Measurements from ENCODE around the gene CACTIN. TPM values are rescaled to one million over a fixed set of nuclear protein-coding genes. Genes with fewer than 3 reads are reported as not detected.
"Not testable (repeated sequence)": the region's sequence is repeated elsewhere in the genome, so short reads cannot be mapped to it uniquely, and the experiment has no call there.

Gene CACTIN
- total RNA-seq, 1 donor from 2014 or later: 19.6 TPM

DNA sequence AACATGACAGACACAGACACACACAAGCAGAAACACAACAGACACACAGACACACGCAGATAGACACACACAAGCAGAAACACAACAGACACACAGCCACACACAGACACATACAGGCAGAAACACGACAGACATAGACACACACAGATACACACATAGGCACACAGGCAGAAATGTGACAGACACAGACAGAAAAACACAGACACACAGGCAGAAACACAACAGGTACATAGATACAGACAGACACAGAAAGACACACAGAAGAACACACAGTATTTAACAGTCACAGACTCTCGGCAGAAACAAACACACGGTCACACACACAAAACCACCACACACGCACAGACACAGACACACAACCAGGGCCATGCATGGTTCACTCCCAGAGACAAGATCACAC, 20.8 kb downstream of the CACTIN start:
- intact Hi-C loops (cut with DNase I): no loop called here
- no peak for ATAC-seq
- DNase-seq (ENCODE audit: low spot score): no peak

DNA sequence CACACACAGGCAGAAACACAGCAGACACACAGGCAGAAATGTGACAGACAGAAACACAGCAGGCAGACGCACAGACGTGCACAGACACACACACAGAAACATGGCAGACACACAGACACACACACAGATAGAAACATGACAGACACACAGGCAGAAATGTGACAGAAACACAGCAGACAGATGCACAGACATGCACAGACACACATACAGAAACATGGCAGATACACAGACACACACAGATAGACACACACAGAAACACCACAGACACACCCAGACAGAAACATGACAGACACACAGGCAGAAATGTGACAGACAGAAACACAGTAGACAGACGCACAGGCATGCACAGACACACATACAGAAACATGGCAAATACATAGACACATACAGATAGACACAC, 21.2 kb downstream of the CACTIN start:
- intact Hi-C loops (cut with DNase I): no loop called here
- DNase-seq (ENCODE audit: low spot score) (no peak), ATAC-seq (no peak)

DNA sequence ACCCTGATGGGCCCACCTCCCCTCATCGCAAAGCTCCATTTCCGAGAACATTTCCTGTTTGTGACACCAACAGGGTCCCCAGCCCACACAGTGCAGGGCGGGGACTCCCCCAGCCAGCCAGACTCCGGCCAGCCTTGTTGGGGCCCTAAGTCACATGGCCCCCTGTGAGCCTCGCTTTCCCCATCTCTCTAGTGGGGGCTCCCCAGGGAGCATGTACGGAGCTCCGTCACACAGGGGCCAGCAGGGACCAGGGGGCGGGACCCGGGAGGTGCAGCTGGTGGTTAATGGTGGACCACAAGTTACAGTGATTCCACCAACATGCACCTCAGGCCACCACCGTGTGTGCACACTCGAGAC, 21.6 kb downstream of the CACTIN start:
- intact Hi-C loops (cut with DNase I): no loop called here
- DNase-seq (ENCODE audit: low spot score) (no peak), ATAC-seq (no peak)

DNA sequence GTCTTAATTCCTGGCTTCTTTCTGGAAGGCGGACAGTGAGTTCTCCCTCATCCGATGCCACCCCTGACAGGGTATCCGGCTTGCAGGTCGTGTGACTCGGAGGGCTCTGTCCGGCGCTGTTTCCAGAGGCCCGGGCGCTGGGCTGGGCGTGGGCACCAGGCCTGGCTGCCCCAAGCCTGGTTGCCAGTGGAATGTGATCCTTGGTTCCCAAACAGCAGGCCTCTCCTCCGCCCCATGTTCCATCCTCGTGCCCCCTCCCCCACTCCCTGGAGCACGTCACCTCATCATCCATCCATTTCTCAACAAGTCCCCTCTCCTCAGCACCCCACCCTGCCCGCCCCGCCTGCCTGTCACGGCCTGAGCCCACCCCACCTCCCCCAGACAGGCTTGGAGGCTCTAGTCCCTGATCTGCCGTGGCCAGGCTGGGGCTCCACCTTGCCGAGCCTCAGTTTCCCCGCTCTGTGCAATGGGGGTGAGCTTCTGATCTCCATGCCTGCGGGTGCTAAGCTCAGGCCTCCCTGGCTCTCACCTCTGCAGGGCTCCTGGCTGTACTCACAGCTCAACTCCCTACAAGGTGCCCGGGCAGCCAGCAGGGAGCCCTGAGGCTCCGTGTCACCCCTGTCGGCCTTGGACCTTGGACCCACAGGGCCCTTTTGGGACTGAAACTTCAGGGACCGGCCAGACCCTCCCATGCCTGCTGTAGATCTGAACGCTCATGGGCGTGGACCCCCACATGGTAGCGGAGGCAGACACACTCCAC, 22.2 kb downstream of the CACTIN start:
- intact Hi-C loops (cut with DNase I): no loop called here
- no peak for DNase-seq (ENCODE audit: low spot score)
- ATAC-seq: no peak

DNA sequence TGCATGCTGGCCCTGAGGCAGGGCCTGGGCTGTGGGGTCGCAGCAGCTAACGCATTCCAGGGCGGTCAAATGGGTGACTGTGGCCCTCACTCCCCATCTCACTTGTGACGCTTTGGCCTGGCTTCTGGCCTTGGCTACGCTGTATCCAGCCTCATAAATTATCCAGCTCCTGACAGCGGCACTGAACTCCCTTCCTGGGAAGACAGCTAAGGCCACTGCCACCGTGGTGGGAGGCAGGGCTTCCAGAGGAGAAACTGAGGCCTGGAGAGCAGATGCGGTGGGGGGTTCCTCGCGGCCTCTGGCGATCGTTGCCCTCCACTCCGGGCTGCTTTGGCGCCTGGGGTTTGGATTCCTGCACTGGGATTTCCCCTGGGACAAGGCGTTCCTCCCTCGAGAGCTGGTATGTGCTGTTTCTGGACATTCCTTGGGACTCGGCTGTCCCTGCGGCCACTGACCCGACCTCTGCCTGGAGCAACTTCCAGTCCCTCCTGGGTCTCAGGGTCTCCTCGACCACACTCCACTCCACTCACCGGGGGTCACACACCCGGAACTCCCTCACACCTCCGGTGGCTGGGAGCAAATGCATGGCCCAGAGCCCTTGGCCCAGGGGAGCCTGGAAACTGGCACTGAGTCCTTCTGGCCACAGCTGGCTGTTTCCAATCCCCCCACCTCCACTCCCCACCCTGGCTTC, 23.3 kb downstream of the CACTIN start:
- DNase-seq (ENCODE audit: low spot score) (no peak), ATAC-seq (peak; percentile 10)
- intact Hi-C loops (cut with DNase I): no loop called here

DNA sequence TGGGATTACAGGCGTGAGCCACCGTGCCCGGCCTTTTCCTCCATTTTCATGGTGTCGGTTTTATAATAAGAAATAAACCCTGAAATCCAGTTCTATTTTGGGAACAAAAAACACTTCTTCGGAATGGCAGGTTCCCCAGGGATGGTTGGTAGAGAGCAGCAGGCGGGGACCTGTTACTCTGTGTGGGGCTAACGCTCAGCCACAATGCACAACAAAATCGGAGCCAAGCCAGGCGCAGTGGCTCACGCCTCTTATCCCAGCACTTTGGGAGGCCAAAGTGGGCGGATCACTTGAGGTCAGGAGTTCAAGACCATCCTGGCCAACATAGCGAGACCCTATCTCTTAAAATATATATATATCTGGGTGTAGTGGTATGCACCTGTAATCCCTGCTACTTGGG, 25.6 kb downstream of the CACTIN start:
- intact Hi-C loops (cut with DNase I): no loop called here
- ATAC-seq (no peak), DNase-seq (ENCODE audit: low spot score) (no peak)

DNA sequence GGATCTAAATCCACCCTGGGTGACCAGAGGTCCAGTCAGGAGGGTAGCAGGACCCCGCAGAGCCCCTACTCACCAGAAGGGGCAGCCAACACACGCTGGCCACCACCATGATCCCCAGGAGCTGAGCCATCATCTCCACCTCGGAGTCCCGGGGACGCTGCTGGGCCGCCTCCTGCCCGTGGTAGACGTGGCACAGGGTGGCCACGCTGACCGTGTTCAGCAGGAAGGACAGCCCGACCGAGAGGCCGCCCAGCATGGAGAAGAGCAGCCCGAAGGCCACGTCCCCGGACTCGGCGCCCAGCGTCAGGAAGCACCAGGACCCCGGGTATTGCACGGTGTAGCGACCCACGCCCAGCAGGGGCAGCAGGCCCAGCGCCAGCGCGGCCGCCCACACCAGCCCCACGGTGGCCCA, 26.8 kb downstream of the CACTIN start:
- no peak for ATAC-seq
- DNase-seq (ENCODE audit: low spot score): no peak
- intact Hi-C loops (cut with DNase I): no loop called here

DNA sequence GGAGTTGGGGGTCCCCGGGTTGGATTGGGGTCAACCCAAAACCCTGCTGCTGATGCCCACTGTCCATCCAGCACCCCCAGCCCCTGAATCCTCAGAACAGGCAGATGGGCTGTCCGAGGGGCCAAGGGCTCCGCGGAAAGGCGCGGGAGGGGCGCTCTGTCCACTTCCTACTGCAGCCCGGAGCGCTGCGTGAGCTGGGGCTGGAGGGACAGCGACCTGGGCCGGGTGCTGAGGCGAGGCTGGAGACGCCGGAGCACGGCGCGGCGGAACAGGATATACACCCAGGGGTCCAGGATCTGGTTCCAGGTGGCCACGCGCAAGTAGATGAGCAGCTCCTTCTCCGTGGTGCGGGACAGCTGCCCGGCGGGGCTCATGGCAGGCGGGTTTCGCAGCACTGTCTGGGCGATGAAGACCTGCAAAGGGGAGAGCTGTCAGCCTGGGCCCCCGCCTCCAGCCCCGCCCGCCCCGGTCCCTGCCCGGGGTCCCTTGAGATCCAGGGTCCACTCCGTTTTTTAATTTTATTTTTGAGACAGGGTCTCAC, 31.0 kb downstream of the CACTIN start:
- intact Hi-C loops (cut with DNase I): no loop called here
- no peak for DNase-seq (ENCODE audit: low spot score)

DNA sequence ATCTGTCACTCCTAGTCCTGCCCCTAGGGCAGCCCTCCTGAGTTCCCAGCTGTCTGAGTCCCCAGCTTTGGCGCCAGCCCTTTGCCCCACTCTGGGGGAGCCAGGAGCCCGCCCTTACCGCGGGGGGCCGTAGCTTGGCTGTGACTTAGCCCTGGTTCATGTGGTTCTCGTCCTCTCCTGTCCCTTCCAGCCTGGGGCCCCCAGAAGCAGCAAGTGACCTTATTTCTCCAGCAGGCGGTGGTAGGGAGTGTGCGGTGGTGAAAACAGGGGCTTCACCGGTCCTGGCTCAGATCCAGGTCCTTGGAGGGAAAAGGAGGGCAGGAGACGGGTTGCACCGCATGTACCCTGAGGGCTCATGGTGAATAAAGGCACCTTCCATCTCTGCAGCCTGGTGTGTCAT, 33.4 kb downstream of the CACTIN start:
- ATAC-seq (no peak), DNase-seq (ENCODE audit: low spot score) (no peak)

More for the DNA sequence above, 31.0 kb downstream of the CACTIN start:
- no peak for ATAC-seq

DNA sequence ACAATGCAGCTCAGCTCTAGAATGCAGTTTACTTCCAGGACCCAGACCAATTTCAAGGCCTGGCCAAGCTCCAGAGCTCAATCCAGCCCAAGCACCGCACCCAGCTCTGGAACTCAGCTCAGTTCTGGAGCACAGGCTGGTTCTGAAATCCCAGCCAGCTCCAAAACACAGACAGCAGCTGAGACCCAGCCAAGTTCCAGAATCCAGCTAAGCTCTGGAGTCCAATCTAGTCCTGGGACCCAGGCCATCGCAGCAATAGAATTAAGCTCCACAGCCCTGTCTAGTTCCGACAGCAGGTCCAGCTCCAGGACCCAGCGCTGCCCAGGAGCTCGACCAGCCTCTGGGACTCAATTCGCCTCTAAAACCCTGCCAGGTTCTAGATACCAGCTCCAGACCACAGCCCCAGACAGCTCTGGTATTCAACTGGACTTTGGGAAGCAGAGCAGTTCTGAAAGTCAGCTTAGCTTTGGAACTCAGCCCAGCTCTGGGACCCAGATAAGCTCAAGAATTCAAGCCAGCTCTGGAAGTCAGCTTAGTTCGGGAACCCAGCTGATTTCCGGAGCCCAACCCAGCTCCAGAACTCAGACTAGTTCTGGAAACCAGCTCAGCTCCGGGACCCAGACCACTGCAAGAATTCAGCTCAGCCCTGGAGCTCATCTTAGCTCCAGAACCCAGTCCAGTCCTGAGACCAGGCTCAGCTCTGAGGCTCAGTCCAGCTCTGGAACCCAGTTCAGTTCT, 34.5 kb downstream of the CACTIN start:
- intact Hi-C loops (cut with DNase I): no loop called here
- ATAC-seq (no peak), DNase-seq (ENCODE audit: low spot score) (no peak)

More for the DNA sequence above, 33.4 kb downstream of the CACTIN start:
- intact Hi-C loops (cut with DNase I): no loop called here

DNA sequence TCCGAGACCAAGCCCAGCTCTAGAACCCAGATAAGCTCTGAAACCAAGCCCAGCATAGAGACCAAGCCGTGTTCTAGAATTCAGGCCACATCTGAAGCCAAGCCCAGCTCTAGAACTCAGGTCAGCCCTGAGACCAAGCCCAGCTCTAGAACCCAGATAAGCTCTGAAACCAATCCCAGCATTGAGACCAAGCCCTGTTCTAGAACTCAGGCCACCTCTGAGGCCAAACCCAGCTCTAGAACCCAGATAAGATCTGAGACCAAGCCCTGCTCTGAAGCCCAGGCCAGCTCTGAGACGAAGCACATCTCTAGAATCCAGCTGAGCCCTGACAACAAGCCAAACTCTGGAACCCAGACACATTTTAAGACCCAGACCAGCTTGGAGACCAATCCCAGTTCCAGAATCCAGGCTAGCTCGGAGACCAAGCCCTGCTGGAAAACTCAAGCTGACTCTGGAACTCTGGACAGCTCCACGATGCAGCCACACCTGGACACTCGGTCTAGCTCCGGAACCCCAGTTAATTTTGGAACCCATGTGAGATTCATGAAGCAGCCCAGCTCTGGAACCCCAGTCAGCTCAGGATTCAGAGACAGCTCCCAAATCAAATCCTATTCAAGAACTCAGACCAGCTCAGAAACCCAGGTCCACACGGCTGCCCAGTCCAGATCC, 35.5 kb downstream of the CACTIN start:
- ATAC-seq (no peak), DNase-seq (ENCODE audit: low spot score) (no peak)
- intact Hi-C loops (cut with DNase I): no loop called here

DNA sequence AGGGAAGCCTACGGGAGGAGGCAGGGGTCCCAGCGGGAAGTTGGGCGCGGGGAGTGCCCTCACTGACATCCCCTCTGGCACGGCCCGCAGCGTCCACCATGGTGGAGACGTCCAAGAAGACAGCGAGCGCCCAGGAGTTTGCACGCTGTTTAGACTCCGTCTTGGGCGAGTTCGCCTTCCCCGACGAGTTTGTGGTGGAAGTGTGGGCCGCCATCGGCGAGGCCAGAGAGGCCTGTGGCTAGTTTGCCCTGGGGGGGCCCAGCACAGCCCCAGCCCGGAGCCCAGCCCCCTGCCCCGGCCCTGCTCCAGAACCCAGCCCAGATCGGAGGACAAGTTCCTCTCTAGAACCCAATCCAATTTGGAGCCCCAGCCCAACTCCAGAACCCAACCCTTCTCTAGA, 36.6 kb downstream of the CACTIN start:
- intact Hi-C loops (cut with DNase I): no loop called here
- no peak for DNase-seq (ENCODE audit: low spot score)

DNA sequence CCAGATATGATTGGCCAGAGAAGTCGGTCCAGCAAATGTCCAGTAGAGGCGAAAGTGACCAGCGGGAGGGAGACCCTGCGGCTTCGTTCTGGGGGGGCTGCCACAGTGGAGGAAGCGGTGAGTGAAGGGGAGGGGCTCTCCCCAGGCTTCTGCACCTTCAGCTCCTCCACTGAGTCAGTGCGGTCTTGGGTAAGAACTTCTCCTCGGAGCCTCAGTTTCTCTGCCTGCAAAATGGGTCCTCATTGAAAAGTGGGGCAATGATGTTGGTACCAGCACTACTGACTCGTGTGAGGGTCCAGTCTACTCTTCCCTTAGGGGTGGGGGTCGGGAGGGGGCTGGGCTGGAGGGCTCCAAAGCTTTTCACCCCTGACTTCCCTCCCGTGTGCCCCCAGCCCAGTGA, 37.2 kb downstream of the CACTIN start:
- no peak for ATAC-seq
- intact Hi-C loops (cut with DNase I): no loop called here
- DNase-seq (ENCODE audit: low spot score): no peak

More for the DNA sequence above, 36.6 kb downstream of the CACTIN start:
- no peak for ATAC-seq

DNA sequence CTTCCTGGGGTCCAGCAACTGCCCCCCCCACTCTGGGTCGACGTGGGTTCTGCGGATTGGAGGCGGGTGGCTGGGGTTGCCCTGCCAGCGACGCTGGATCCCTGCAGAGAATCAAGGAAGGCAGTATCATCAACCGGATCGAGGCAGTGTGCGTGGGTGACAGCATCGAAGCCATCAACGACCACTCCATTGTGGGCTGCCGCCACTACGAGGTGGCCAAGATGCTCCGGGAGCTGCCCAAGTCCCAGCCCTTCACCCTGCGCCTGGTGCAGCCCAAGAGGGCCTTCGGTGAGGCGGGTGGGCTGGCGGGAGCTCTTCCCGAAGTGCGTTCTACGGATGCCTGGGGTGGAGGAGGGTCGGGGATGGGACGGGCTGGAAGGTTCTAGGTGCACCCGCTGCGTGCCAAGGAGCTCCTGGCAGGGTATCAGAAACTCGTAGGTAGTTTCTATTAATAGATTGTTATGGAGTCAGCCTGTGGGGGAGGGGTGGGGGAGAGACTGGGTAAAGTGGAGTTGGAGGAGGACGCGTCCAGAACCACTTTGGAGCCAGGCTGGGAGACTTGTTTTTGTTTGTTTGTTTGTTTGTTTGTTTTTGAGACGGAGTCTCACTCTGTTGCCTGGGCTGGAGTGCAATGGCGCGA, 39.8 kb downstream of the CACTIN start:
- intact Hi-C loops (cut with DNase I): no loop called here
- DNase-seq (ENCODE audit: low spot score) (no peak), ATAC-seq (no peak)

DNA sequence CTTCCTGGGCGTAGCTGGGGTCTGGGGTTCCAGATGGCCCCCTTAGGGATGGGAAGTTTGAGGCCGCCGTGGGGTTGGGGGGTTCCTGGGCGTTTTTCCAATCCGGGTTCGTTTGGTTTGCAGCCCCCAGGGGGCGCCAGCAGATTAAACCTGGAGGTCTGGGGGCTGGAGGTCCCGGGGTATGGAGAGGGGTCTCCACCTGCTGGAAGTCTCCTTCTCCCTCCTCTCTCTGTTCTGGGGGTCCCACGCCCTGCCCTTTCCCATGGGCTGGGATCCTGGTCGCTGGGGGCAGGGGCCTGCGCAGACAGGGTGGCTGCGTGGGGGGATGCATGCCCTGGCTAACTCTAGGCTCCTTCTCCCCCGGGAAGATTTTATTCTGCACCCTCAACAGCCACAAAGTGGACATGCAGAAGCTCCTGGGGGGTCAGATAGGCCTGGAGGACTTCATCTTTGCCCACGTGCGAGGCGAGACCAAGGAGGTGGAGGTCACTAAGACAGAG, 40.4 kb downstream of the CACTIN start:
- intact Hi-C loops (cut with DNase I): no loop called here
- DNase-seq (ENCODE audit: low spot score) (no peak), ATAC-seq (no peak)

DNA sequence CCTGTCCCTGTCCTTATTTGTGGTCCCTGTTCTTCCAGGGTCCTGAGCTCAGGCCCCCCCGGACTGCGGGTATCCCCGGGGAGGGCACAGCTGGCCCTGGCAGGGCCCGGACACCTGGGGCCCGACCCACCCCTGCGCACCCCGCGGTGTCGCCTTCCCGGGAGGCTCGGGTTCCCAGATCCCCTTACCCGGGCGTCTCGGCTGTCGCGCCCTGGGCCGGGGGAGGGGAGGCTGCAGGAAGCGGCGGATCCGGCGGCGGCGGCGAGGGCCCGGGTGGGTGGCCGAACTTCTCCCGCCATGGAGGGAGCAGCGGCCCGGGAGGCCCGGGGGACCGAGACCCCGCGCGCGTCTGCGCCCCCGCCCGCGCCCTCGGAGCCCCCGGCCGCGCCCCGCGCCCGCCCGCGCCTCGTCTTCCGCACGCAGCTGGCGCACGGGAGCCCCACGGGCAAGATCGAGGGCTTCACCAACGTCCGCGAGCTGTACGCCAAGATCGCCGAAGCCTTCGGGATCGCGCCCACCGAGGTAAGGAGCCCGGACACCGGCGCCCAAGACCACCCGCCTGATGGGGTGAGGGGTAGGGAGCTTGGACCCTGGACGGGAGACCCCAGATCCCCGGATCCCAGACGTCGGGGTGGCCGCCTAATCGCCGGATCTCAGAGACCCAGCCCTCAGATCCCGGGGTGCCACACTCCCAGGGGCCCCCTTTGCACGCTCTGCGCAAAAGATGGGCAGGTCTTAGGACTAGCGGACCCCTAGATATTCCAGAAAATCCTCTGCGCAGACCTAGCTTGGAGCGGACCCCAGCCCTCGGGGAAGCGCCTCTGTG, 41.1 kb downstream of the CACTIN start, which contains the start of gene GIPC3:
TSS of gene GIPC3 (plus strand) at position 178 of the 826 bp plus-strand sequence. CDS start at position 298, 120 bp downstream.
- intact Hi-C loops (cut with DNase I): loop anchor here (2.0 kb wide), 1 partner anchor 37 kb away; no protein-coding TSS in a partner anchor

DNA sequence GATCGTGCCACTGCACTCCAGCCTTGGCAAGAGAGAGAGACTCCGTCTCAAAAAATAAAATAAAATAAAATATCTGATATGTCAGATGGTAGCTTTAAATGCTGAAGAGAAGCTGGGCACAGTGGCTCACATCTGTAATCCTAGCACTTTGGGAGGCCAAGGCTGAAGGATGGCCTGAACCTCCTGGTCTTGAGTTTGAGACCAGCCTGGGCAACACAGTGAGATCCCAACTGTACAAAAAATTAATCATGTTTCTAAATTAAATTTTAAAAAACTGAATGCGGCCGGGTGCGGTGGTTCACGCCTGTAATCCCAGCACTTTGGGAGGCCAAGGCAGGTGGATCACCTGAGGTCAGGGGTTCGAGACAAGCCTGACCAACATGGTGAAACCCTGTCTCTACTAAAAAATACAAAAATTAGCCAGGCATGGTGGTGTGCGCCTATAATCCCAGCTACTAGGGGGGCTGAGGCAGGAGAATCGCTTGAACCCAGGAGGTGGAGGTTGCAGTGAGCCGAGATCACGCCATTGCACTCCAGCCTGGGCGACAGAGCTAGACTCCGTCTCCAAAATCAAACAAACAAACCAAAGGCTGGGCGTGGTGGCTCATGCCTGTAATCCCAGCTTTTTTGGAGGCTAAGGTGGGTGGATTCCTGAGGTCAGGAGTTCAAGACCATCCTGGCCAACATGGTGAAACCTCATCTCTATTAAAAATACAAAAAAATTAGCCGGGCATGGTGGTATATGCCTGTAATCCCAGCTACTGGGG, 42.4 kb downstream of the CACTIN start:
- intact Hi-C loops (cut with DNase I): loop anchor here (2.0 kb wide), 1 partner anchor 39 kb away; no protein-coding TSS in a partner anchor
- not testable (repeated sequence) for ATAC-seq

More for the DNA sequence above, 41.1 kb downstream of the CACTIN start, which contains the start of gene GIPC3:
- ATAC-seq (peak; percentile 23), DNase-seq (ENCODE audit: low spot score) (no peak)

More for the DNA sequence above, 42.4 kb downstream of the CACTIN start:
- DNase-seq (ENCODE audit: low spot score): not testable (repeated sequence)

Data from sciatic nerve (tissue), 2 donors.